Dermis blood vessel endothelial cell (primary cell): ENCODE measurements around the gene NOL11. TPM values are rescaled to one million over a fixed set of nuclear protein-coding genes. Genes with fewer than 3 reads are reported as not detected.
A peak's percentile ranks its signal among the peaks of the same experiment; 100 is the strongest.
"Not testable (repeated sequence)": the region's sequence is repeated elsewhere in the genome, so short reads cannot be mapped to it uniquely, and the experiment has no call there.

Experiments
- DNase-seq: peaks from one replicate; pipeline ENCODE4 v3.0.0; 2010
- total RNA-seq: library from RNA; depleted of rRNA; stranded (reverse); fragments of >200 nt; gene quantifications from 2 replicates; pipeline ENCODE4 v1.2.3, GENCODE V29; 2014

Gene NOL11
- total RNA-seq, 1 donor from 2014 or later, result 32.3 TPM

DNA sequence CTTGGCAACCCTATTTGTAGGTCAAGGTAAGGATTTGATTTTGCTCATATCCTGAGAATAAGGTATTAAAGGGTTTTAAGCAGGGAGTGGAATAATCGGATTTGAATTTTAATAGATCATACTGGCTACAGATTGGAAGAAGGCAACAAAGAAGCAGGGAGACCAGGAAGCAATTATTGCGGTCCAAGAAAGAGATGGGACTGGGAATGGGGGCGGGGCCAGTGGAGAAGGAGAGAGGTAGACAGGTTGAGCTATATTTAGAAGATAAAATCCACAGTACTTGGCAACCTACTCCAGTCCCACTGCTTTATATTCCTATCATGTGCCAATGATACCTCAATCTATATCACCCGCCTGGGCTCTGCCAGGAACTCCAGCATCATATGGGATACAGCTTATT is 5.8 kb upstream of the NOL11 start:
- no peak for DNase-seq

DNA sequence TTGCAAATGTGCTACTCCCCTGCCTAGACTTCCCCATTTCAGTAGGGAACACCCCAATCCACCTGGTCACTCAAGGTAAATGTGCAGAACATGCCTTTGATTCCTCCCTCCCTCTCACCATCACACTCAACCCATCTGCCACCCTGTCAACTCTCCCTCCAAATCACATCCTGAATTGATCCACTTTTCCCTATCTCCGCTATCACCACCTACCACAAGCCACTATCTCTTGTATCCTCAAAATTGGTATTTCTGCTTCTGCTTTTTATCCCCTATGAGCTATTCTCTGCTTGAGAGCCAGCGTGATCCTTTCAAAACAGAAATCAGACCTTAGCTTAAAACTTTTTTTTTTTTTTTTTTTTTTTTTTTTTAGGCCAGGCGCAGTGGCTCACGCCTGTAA is 5.4 kb upstream of the NOL11 start:
- no peak for DNase-seq

DNA sequence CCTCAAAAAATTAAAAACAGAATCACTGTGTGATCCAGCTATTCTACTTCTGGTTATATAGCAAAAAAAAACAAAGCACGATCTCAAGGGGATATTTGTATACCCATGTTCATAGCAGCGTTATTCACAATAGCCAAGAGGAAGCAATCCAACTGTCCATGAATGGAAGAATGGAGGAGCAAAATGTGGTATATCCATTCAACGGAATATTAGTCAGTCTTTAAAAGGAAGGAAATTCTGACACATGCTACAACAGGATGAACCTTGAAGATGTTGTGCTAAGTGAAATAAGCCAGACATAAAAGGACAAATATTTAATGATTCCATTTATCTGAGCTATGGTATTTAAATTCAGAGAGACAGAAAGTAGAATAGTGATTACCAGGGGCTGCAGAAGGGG is 4.6 kb upstream of the NOL11 start:
- no peak for DNase-seq

DNA sequence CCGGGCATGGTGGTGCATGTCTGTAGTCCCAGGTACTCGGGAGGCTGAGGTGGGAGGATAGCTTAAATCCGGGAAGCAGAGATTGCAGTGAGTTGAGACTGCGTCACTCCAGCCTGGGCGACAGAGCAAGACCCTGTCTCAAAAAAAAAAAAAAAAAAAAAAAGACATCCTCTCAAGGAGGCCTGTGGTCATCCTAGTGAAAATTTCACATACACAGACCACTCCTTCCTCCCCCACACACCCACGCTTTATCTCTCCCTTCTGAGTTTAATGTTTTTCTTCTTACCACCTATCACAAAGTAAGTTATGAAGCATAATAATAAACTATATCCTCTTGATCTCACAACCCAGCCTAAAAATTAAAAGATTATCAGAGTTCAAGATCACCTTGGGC is 1.3 kb upstream of the NOL11 start:
- no peak for DNase-seq

DNA sequence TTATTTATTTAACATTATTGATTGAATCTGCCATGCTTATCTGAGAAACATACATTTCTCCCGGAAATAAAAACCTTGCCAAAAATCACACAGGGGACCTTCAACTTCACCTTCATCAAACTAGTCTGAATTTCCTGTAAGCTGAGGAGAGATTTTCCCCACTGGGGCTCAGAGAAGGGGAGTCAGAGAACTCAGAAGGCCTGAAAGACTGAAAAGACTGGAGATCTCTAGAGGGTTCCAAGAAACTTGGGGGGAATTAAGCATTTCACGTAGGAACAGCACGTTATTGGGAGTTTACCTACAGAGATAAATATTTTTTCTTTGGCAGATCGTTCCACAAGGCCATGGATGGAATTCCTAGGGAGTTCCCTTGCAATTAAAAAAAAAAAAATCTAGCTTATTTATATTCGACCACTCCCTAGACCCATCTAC is 528 bp upstream of the NOL11 start:
- DNase-seq, result no peak

DNA sequence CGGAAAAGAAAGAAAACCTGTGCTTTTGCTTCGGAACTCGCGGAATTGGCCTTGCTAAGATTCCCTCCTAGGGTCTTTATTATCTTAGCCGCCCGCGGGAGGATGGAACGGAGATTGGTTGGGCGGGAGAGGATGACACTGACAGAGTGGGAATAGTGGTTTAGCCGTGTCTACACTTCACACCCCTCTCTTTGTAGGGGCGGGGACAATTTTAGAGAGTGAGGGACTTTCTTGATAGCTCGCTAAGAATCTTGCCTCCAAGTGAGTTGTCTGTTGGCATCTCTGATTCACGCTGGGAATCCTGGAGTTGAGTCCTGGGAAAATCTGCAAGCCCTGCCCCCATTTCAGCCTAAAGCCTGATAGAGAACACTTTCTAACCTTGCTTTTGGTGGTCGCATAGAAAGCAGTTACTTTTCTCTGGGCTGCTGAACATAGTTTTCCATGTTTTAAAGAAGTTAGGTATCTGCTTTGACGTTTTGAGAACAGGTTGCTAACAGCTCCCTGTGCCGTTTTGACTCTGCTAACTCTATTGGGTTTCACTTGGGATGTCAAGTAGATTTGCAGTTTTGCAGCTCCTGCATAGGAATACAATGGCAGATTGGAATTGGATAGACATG is 697 bp downstream of the NOL11 start:
- DNase-seq, result peak; percentile 58

DNA sequence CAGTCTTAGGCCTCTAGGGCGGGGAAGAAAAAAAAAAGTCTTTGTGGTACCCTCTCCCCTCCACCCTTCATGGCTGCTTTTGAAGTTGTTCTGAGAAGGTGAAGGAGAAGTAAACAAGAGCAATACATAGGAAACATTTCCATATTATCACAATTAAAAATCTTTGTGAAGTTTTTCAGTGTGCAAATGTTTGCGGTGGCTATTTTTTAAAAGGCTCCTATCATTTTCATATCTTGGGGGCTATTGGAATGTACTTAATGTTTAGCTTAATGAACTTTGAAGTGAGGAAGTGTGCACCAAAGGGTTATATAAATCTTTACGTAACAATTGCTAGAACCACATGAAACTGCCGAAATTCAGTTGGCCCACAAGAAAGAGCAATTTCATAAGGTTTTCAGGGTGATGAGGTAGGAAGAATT is 7.6 kb downstream of the NOL11 start:
- no peak for DNase-seq

DNA sequence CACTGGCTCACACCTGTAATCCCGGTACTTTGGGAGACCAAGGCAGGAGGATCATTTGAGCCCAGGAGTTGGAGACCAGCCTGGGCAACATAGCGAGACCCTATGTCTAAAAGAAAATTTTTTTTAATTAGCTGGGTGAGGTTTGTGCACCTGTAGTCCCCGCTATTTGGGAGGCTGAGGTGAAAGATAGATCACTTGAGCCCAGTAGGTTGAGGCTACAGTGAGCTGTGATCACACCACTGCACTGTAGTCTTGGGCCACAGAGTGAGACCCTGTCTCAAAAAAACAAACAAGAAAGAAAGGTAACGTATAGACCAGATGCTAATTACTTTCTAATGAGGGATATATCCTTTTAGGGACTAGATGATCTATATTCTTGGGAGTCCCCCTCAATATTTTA is 8.1 kb downstream of the NOL11 start:
- DNase-seq, result no peak

DNA sequence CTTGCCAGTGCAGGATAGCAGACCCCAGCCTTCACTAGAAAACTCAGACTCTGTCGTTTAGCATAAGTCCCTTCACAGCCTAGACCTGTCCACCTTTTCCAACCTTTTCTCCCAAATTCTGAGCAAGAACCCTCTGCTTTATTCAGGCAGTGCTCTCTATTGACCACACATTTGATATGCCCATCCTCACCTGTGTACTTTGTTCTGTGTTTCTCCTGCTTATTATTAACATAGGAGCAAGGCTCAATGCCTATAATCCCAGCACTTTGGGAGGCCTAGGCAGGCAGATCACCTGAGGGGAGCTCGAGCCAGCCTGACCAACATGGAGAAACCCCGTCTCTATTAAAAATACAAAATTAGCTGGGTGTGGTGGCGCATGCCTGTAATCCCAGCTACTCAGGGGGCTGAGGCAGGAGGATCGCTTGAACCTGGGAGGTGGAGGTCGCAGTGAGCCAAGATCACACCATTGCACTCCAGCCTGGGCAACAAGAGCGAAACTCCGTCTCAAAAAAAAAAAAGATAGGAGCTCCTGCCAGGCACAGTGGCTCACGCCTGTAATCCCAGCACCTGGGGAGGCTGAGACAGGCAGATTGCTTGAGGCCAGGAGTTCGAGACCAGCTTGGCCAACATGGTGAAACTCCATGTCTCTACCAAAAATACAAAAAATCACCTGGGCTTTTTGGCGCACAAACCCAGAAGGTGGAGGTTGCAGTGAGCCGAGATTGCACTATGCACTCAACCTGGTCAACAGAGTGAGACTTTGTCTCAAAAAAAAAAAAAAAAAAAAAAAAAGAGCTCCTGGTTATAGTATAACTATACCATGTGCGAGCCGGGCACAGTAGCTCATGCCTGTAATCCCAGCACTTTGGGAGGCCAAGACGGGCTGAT is 9.7 kb downstream of the NOL11 start:
- not testable (repeated sequence) for DNase-seq

DNA sequence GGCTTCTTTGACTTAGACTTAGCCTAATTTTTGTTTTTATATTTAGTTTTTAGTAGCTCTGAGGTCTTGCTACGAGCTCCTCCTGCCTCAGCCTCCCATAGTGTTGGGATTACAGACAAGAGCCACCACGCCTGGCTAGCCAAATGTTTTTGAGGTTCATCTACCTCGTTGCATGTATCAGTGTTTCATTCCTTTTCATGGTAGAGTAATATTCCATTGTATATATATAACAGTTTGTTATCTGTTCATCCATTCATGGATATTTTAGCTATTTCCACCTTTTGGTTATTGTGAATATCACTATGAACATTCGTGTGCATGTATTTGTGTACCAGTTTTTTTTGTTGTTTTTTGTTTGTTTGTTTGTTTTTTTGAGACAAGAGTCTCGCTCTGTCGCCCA is 12.2 kb downstream of the NOL11 start:
- DNase-seq, result no peak

DNA sequence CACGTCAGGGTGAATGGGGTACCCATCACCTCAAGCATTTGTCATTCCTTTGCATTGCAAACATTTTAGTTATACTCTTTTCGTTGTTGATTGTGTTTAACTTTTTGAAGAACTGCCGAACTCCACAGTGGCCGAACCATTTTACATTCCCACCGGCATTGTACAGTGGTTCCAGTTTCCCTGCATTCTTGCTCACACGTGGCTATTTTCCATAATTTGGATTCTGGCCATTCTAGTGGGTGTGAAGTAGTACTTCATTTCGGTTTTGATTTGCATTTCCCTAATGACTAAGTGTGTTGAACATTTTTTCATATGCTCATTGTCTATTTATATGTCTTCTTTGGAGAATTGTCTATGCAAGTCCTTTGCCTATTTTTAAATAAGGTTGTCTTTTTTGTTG is 13.0 kb downstream of the NOL11 start:
- DNase-seq, result no peak

DNA sequence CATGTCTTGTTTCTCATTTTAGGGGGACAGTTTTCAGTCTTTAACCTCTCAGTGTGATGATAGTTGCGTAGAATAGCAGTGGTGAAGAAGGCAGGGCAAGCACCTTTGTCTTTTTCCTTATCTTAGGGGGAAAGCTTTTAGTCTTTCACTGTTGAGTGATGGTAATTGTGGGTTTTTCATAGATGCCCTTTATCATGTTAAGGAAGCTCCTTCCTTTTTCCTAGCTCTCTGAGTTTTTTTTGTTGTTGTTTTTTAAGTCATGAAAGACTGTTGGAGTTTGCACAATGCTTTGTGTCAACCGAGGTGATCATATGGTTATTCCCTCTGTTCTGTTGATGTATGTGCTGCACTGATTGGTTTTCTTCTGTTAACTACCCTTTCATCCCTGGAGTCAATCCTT is 15.7 kb downstream of the NOL11 start:
- DNase-seq, result no peak

DNA sequence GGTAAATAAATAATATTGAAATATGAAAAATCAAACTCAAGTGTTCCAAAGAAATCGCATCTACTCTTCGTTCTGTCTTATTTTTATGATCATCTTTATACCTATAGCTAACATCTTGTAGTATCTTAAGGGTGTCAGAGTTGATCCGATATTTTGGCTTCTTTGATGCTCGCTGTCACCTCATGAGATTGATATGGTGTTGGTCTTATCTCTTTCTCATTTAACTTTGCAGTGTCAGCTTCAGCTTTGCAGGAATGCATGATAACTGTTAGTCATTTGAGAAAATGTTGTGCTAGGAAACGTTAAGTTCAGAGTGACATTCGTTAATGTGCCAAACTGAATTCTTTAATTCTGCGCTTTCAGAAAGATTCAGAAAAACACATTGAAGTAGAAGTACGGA is 19.4 kb downstream of the NOL11 start:
- DNase-seq, result no peak

DNA sequence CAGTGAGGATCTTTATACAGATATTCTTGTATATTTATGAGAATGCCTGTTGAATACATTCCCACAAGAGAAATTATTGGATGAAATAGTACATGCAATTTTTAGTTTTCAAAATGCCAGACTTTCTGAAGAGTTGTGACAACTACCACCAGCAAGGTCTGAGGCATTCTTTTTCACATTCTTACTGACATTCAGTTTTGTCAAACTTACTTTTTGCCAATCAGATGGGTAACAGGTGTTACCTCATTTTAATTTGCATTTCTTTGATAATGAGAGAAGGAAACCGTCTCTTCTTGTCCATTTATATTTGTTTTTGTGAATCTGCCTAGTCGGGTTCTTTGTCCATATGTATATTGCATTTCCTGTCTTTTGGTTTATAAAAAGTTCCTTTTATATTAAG is 24.3 kb downstream of the NOL11 start:
- no peak for DNase-seq

DNA sequence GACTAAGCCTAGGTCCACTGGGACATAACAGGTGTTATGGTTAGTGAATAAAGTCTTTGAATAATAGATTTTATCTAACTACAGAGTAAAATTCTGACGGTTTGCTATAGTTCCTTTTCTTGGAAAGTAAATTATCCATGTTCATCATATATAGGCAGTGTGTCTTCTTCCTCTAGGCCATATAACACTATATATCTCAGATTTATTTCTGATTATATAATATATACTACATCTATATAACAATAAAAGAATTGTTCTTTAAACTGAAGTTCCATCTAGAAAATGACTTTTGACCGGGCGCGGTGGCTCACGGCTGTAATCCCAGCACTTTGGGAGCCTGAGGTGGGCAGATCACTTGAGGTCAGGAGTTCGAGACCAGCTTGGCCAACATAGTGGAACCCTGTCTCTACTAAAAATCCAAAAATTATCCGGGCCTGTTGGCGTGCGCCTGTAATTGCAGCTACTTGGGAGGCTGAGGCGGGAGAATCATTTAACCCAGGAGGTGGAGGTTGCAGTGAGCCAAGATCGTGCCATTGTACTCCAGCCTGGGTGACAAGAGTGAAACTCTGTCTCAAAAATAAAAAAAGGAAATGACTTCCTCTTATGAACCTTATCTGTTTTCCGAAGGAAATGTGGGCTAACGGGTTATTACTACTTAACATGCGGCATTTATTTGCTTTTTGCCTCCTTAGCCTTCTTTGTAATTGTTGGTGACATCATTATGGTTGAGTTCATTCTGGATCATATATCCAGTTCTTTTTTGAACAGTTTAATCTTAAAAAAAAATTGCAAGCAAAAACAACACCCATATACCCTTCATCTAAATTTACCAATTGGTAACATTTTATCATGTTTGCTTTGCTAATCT is 29.2 kb downstream of the NOL11 start:
- peak; percentile 35 for DNase-seq

DNA sequence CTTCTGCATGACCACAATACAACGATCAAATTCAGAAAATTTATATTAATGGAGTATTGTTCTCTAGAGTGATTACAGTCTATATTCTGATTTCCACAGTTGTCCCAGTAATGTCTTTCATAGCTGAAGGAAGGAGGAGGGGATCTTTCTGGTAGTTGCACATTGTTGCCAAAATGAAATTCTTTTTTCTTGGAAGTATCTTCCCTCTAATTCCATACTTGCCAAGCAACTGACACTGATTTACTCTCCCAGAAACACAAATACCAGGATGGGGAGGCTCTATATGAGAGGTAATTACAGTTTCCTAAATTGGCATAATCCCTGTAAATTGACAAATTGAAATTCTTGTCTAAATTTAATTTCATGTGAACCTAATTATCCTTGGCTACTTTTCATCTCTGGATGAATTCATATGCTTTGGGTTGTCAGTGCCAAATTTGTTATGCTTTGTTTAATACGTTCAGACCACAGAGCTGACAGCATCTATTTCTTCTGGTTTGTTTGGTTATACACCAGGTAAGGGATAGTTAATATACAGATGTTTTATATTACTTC is 30.0 kb downstream of the NOL11 start:
- DNase-seq, result no peak

DNA sequence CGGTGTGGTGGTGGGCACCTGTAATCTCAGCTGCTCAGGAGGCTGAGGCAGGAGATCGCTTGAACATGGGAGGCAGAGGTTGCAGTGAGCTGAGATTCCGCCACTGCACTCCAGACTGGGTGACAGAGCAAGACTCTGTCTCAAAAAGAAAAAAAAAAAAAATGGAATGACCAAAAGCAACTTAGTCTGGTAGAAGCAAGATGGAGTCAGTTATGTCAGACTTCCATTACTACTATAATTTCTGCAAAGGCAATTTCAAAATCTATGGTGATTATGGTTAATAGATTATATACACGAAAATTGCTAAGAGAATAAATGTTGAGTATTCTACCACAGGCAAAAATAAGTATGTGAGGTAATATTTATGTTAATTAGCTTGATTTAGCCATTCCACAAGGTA is 32.3 kb downstream of the NOL11 start:
- DNase-seq, result no peak

DNA sequence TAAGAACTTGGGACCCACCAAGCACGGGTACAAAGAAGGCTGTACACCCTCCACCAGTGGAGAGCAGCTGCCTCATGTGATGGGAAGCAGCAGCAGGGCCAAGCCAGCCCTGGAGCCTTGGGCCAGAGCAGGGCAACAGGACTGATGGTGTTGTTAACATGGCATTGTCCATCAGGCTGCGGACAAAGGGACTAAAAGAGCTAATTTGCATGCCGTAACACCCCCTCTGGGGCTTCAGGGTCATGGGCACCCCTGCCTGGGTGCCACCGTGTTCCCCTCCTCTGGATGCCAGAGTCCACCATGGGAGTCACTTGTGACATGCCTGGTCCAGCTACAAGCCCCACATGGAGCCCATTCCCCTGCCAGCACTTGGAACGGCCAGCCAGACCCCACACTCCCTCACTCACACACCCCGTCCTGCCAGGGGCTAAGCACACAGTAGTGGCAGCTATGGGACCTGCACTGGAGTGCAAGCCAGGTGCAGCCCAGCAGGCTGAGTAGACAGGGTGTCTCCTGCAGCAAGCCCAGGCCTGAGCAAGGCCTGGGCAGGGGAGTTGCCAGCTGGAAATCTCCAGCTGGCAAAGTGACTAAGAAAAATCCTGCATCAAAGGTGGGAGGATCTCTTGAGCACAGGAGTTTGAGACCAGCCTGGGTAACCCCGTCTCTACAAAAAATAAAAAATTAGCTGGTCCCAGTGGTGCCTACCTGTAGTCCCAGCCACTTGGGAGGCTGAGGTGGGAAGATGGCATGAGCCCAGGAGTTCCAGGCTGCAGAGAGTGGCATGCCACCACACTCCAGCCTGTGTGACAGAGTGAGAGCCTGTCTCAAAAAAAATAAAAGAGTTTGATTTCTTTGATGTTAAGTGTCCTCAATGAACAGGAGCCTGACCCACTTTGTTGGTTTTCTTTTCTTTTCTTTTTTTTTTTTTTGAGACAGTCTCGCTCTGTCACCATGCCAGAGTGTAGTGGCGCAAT is 33.7 kb downstream of the NOL11 start:
- DNase-seq, result no peak

DNA sequence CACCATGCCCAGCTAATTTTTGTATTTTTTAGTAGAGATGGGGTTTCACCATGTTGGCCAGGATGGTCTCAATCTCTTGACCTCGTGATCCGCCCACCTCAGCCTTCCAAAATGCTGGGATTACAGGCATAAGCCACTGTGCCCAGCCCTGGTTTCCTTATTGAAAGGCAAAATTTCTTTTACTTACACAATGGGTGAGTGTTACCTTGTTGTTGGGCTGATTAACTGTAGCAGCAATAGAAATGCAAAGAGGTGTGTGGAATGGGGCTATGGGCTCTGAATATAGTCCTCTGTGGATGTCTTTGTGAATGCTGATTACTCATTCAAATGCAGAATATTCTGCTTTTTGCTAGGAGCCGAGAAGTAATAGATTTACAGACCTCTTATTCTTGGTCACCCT is 34.4 kb downstream of the NOL11 start:
- DNase-seq, result not testable (repeated sequence)

DNA sequence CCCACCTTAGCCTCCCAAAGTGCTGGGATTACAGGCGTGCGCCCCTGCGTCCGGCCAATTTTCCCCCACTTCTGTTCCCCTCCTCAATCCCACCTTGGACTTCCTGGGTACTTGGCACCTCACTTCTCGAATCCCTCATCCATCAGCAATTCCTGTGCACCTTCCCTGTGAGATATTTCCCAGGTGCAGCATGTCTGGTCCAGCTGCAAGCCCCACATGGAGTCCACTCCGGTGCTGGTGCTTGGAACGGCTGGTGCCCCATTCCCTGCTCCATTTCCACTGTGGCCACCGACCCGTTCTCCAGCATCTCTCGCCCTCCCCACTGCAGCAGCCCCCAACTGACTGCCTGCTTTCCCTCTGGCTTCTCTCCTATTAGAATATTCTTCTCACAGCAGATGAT is 35.3 kb downstream of the NOL11 start:
- no peak for DNase-seq

DNA sequence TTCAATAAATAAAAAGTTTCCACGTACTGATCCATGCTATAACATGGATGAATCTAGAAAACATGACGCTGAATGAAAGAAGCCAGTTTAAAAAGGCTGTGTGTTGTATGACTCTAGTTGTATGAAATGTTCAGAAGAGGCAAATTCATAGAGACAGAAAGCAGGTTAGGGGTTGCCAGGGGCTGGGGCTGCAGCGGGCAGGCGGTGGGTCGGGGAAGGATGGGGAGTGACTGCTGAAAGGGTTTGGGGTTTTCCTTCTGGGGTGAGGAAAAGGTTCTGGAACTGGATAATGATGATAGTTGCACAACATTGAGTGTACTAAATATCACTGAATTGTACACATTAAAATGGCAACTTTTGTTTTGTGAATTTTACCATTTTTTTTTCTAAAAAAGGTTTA is 36.3 kb downstream of the NOL11 start:
- DNase-seq, result no peak

DNA sequence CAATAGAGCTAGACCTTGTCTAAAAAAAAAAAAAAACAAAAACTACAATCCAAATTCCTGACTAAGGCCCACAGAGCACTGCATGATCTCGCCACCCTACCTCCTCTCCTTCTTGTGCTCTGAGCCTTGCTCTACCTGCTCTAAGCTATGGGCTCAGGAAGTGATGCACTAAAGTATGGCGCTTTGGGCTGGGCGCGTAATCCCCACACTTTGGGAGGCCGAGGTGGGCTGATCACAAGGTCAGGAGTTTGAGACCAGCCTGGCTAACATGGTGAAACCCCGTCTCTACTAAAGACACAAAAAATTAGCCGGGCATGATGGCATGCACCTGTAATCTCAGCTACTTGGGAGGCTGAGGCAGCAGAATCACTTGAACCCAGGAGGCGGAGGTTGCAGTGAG is 37.0 kb downstream of the NOL11 start:
- DNase-seq, result not testable (repeated sequence)
